OCI-LY7 (cell line): Measurements from ENCODE around the gene GLYATL1B.
"Not testable (repeated sequence)": the region's sequence is repeated elsewhere in the genome, so short reads cannot be mapped to it uniquely, and the experiment has no call there.

Experiments used
- EZH2phosphoT487 ChIP-seq: fragments of 200-600 bp; sonication (generic); IDR thresholded peaks from 2 replicates; pipeline ENCODE4 v1.6.1; 2018; ENCODE audit warnings: low read depth, borderline replicate concordance, mild to moderate bottlenecking, mixed run types, antibody characterized with exemption, low read length, moderate library complexity, mixed read lengths
- TF ChIP-seq, protein P1 (sequence below): fragments of 200-600 bp; sonication (generic); conservative IDR thresholded peaks from 2 replicates; pipeline ENCODE4 v1.5.1; 2014; ENCODE audit warnings: mild to moderate bottlenecking, antibody characterized with exemption, low read length, moderate library complexity, mixed read lengths

DNA sequence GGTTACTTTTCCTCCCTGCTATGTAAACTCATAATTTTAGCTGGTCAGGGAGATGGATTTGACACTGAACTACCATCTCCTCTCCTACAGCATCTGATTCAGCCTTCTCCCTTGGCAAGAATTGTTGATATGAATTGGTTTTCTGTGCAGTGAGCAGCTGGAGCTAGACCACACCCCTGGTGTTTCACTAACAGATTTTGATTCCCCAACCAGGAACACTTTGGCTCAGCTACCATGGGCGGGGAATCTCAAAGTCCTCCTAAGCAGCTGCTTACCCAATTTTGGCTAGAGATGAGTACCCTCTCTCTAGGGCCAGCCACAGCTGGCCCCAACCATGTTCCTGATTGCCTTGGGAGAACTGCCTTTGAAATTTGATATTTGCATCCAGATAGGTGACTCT is 48.7 kb upstream of the GLYATL1B start:
- TF ChIP-seq, protein P1, sequence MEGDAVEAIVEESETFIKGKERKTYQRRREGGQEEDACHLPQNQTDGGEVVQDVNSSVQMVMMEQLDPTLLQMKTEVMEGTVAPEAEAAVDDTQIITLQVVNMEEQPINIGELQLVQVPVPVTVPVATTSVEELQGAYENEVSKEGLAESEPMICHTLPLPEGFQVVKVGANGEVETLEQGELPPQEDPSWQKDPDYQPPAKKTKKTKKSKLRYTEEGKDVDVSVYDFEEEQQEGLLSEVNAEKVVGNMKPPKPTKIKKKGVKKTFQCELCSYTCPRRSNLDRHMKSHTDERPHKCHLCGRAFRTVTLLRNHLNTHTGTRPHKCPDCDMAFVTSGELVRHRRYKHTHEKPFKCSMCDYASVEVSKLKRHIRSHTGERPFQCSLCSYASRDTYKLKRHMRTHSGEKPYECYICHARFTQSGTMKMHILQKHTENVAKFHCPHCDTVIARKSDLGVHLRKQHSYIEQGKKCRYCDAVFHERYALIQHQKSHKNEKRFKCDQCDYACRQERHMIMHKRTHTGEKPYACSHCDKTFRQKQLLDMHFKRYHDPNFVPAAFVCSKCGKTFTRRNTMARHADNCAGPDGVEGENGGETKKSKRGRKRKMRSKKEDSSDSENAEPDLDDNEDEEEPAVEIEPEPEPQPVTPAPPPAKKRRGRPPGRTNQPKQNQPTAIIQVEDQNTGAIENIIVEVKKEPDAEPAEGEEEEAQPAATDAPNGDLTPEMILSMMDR, result not testable (repeated sequence)
- TF ChIP-seq EZH2phosphoT487, result not testable (repeated sequence)
